HepG2 (cell line): ENCODE data around the gene ALCAM. TPM values are rescaled to one million over a fixed set of nuclear protein-coding genes. Genes with fewer than 3 reads are reported as not detected.

Experiments
- KDM2A ChIP-seq: sonication (generic); formaldehyde crosslinking; IDR thresholded peaks from 2 replicates; pipeline ENCODE4 v1.4.0; 2020; ENCODE audit warnings: low read depth, missing genetic modification reagents, borderline replicate concordance
- MED1 ChIP-seq: sonication (generic); formaldehyde crosslinking; IDR thresholded peaks from 2 replicates; pipeline ENCODE4 v1.4.0; 2020; ENCODE audit warnings: missing genetic modification reagents
- MED13 ChIP-seq: sonication (generic); formaldehyde crosslinking; IDR thresholded peaks from 2 replicates; pipeline ENCODE4 v1.5.0; 2020; ENCODE audit warnings: missing genetic modification reagents
- PHF21A ChIP-seq: sonication (generic); formaldehyde crosslinking; IDR thresholded peaks from 2 replicates; pipeline ENCODE4 v1.5.0; 2020; ENCODE audit warnings: mild to moderate bottlenecking, missing genetic modification reagents
- SAP130 ChIP-seq: IDR thresholded peaks from 2 replicates; pipeline ENCODE4 v1.6.1; 2016; ENCODE audit warnings: low read depth
- SYNCRIP ChIP-seq: fragments of 200-400 bp; formaldehyde crosslinking; IDR thresholded peaks from 2 replicates; pipeline ENCODE4 v1.6.1; 2018; ENCODE audit warnings: mild to moderate bottlenecking, low read depth, low read length; ENCODE audit not compliant: insufficient read depth
- THAP11 ChIP-seq: IDR thresholded peaks from 2 replicates; pipeline ENCODE4 v1.6.1; 2016; ENCODE audit warnings: missing biosample characterization, missing genetic modification reagents
- TRIM24 ChIP-seq: sonication (generic); formaldehyde crosslinking; IDR thresholded peaks from 2 replicates; pipeline ENCODE4 v1.8.0; 2022; ENCODE audit warnings: mild to moderate bottlenecking, missing genetic modification reagents
- ZNF10 ChIP-seq: sonication (generic); formaldehyde crosslinking; IDR thresholded peaks from 2 replicates; pipeline ENCODE4 v1.4.0; 2020; ENCODE audit warnings: mild to moderate bottlenecking, low read depth, missing genetic modification reagents, borderline replicate concordance
- ZNF30 ChIP-seq: sonication (generic); formaldehyde crosslinking; IDR thresholded peaks from 2 replicates; pipeline ENCODE4 v1.5.0; 2020; ENCODE audit warnings: mild to moderate bottlenecking, missing genetic modification reagents
- ZNF333 ChIP-seq: sonication (generic); formaldehyde crosslinking; IDR thresholded peaks from 2 replicates; pipeline ENCODE4 v1.4.0; 2020; ENCODE audit warnings: mild to moderate bottlenecking, missing genetic modification reagents, borderline replicate concordance
- ZNF484 ChIP-seq: sonication (generic); formaldehyde crosslinking; IDR thresholded peaks from 2 replicates; pipeline ENCODE4 v1.5.1; 2020; ENCODE audit warnings: mild to moderate bottlenecking, low read depth, missing genetic modification reagents, borderline replicate concordance
- ZNF577 ChIP-seq: sonication (generic); formaldehyde crosslinking; IDR thresholded peaks from 2 replicates; pipeline ENCODE4 v1.4.0; 2020; ENCODE audit warnings: mild to moderate bottlenecking, low read depth, missing genetic modification reagents, borderline replicate concordance
- ZNF772 ChIP-seq: sonication (generic); formaldehyde crosslinking; IDR thresholded peaks from 2 replicates; pipeline ENCODE4 v1.5.0; 2020; ENCODE audit warnings: mild to moderate bottlenecking, missing genetic modification reagents
- ZSCAN30 ChIP-seq: sonication (generic); formaldehyde crosslinking; IDR thresholded peaks from 2 replicates; pipeline ENCODE4 v1.5.0; 2020; ENCODE audit warnings: mild to moderate bottlenecking, missing genetic modification reagents
- polyA plus RNA-seq, 8 experiments: library from polyadenylated mRNA; depleted of rRNA in 3 of 8; stranded (reverse) in 7 of 8; unstranded in 1 of 8; fragments of >200 nt; fragmentation: Illumina TruSeq in 4 of 8; extraction: Trizol in 4 of 8; gene quantifications; 2 replicates each; pipeline versions ENCODE4 v1.2.1 to v1.2.3, GENCODE V29; 2011 to 2016; ENCODE audit warnings: low read depth in 4 of 8, missing spikeins in 1 of 8, mixed read lengths in 1 of 8; ENCODE audit not compliant: insufficient read depth in 1 of 8
- total RNA-seq, 5 experiments: library from RNA; depleted of rRNA; stranded (reverse); fragments of >200 nt; fragmentation: Illumina TruSeq; extraction: Trizol; gene quantifications; 2 replicates each; pipeline ENCODE4 v1.2.3, GENCODE V29; 2016; ENCODE audit warnings: low read depth in 1 of 5
- TF ChIP-seq, protein P1 (sequence below): sonication (generic); formaldehyde crosslinking; IDR thresholded peaks from 2 replicates; pipeline ENCODE4 v1.4.0; 2020; ENCODE audit warnings: missing genetic modification reagents
- TF ChIP-seq, protein P2 (sequence below): sonication (generic); formaldehyde crosslinking; IDR thresholded peaks from 2 replicates; pipeline ENCODE4 v1.4.0; 2020; ENCODE audit warnings: missing genetic modification reagents
- TF ChIP-seq, protein P3 (sequence below): sonication (generic); formaldehyde crosslinking; IDR thresholded peaks from 2 replicates; pipeline ENCODE4 v1.4.0; 2020; ENCODE audit warnings: missing genetic modification reagents, borderline replicate concordance
- TF ChIP-seq, protein P4 (sequence below): fragments of 450-650 bp; IDR thresholded peaks from 2 replicates; pipeline ENCODE4 v1.6.1; 2017; ENCODE audit warnings: mild to moderate bottlenecking
- TF ChIP-seq, protein P5 (sequence below): sonication (generic); formaldehyde crosslinking; IDR thresholded peaks from 2 replicates; pipeline ENCODE4 v1.5.0; 2020; ENCODE audit warnings: missing genetic modification reagents
- TF ChIP-seq, protein P6 (sequence below): sonication (generic); formaldehyde crosslinking; IDR thresholded peaks from 2 replicates; pipeline ENCODE4 v1.4.0; 2020; ENCODE audit warnings: mild to moderate bottlenecking, missing genetic modification reagents

Gene ALCAM
- total and polyA plus RNA-seq, 2 of the 13 experiments (the other 11 are each of a cell fraction or from before 2014, with no cell fraction given): 26.0 to 33.1 TPM

DNA sequence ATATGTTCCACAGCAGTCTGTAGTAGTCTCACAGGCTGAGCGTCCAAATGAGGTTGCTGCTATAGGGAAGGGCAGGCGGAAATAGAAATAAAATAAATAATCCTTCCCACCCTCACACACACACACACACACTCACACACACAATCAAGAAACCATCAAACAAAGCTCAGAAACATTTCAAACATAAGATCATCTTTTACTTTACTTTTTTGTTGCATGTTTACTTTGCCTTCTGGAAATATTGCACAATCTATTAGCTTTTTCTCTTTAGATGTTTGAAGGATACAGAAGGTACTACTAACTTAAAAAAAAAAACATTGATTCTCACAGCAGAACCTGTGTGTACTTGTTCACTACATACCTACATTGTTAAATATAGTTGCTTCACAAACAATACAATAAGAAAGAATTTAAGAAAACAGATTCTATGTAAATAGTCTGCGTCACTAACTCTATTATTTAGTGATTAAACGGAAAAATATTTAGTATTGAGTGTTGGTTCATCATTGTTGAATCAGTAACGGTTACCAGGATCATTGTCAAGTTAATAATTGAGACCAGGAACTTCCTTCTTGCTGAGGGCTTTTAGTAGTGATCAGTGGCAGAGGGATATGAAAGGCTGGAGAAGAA lies 20.5 kb downstream of the ALCAM start (continued):
- TF ChIP-seq, protein P1, sequence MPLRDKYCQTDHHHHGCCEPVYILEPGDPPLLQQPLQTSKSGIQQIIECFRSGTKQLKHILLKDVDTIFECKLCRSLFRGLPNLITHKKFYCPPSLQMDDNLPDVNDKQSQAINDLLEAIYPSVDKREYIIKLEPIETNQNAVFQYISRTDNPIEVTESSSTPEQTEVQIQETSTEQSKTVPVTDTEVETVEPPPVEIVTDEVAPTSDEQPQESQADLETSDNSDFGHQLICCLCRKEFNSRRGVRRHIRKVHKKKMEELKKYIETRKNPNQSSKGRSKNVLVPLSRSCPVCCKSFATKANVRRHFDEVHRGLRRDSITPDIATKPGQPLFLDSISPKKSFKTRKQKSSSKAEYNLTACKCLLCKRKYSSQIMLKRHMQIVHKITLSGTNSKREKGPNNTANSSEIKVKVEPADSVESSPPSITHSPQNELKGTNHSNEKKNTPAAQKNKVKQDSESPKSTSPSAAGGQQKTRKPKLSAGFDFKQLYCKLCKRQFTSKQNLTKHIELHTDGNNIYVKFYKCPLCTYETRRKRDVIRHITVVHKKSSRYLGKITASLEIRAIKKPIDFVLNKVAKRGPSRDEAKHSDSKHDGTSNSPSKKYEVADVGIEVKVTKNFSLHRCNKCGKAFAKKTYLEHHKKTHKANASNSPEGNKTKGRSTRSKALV: no peak
- no peak for TF ChIP-seq ZNF10 (CRISPR knock-in tag)
- TF ChIP-seq THAP11 (CRISPR knock-in tag): peak; percentile 63
- no peak for TF ChIP-seq TRIM24 (CRISPR knock-in tag)
- TF ChIP-seq, protein P2, sequence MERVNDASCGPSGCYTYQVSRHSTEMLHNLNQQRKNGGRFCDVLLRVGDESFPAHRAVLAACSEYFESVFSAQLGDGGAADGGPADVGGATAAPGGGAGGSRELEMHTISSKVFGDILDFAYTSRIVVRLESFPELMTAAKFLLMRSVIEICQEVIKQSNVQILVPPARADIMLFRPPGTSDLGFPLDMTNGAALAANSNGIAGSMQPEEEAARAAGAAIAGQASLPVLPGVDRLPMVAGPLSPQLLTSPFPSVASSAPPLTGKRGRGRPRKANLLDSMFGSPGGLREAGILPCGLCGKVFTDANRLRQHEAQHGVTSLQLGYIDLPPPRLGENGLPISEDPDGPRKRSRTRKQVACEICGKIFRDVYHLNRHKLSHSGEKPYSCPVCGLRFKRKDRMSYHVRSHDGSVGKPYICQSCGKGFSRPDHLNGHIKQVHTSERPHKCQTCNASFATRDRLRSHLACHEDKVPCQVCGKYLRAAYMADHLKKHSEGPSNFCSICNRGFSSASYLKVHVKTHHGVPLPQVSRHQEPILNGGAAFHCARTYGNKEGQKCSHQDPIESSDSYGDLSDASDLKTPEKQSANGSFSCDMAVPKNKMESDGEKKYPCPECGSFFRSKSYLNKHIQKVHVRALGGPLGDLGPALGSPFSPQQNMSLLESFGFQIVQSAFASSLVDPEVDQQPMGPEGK (CRISPR knock-in tag): peak; percentile 38; the same call in 1 of the 2 replicates
- no peak for TF ChIP-seq ZNF772 (CRISPR knock-in tag)
- TF ChIP-seq, protein P3, sequence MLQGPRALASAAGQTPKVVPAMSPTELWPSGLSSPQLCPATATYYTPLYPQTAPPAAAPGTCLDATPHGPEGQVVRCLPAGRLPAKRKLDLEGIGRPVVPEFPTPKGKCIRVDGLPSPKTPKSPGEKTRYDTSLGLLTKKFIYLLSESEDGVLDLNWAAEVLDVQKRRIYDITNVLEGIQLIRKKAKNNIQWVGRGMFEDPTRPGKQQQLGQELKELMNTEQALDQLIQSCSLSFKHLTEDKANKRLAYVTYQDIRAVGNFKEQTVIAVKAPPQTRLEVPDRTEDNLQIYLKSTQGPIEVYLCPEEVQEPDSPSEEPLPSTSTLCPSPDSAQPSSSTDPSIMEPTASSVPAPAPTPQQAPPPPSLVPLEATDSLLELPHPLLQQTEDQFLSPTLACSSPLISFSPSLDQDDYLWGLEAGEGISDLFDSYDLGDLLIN (CRISPR knock-in tag): no peak
- no peak for TF ChIP-seq MED13 (CRISPR knock-in tag)
- peak; percentile 83 for TF ChIP-seq MED1
- TF ChIP-seq PHF21A (CRISPR knock-in tag): peak; percentile 83
- TF ChIP-seq, protein P4, sequence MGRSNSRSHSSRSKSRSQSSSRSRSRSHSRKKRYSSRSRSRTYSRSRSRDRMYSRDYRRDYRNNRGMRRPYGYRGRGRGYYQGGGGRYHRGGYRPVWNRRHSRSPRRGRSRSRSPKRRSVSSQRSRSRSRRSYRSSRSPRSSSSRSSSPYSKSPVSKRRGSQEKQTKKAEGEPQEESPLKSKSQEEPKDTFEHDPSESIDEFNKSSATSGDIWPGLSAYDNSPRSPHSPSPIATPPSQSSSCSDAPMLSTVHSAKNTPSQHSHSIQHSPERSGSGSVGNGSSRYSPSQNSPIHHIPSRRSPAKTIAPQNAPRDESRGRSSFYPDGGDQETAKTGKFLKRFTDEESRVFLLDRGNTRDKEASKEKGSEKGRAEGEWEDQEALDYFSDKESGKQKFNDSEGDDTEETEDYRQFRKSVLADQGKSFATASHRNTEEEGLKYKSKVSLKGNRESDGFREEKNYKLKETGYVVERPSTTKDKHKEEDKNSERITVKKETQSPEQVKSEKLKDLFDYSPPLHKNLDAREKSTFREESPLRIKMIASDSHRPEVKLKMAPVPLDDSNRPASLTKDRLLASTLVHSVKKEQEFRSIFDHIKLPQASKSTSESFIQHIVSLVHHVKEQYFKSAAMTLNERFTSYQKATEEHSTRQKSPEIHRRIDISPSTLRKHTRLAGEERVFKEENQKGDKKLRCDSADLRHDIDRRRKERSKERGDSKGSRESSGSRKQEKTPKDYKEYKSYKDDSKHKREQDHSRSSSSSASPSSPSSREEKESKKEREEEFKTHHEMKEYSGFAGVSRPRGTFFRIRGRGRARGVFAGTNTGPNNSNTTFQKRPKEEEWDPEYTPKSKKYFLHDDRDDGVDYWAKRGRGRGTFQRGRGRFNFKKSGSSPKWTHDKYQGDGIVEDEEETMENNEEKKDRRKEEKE: no peak
- TF ChIP-seq KDM2A: no peak
- TF ChIP-seq ZNF577 (CRISPR knock-in tag): no peak
- TF ChIP-seq ZNF30: no peak
- TF ChIP-seq SYNCRIP: no peak
- no peak for TF ChIP-seq ZNF333 (CRISPR knock-in tag)
- no peak for TF ChIP-seq ZSCAN30
- no peak for TF ChIP-seq ZNF484 (CRISPR knock-in tag)
- TF ChIP-seq, protein P5, sequence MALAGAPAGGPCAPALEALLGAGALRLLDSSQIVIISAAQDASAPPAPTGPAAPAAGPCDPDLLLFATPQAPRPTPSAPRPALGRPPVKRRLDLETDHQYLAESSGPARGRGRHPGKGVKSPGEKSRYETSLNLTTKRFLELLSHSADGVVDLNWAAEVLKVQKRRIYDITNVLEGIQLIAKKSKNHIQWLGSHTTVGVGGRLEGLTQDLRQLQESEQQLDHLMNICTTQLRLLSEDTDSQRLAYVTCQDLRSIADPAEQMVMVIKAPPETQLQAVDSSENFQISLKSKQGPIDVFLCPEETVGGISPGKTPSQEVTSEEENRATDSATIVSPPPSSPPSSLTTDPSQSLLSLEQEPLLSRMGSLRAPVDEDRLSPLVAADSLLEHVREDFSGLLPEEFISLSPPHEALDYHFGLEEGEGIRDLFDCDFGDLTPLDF (CRISPR knock-in tag): no peak; the same call in 1 of the 2 replicates
- TF ChIP-seq, protein P6, sequence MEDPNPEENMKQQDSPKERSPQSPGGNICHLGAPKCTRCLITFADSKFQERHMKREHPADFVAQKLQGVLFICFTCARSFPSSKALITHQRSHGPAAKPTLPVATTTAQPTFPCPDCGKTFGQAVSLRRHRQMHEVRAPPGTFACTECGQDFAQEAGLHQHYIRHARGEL (CRISPR knock-in tag): no peak
- peak; percentile 70 for TF ChIP-seq SAP130
